Muscle layer of duodenum (tissue), 2 donors: ENCODE measurements around the gene LMF1.

Experiments used
- H3K27ac ChIP-seq: one replicate; pipeline ENCODE4 v1.7.0; 2013; ENCODE audit warnings: mild to moderate bottlenecking, low read length
- H3K27me3 ChIP-seq: one replicate; pipeline ENCODE4 v1.7.0; 2013; ENCODE audit warnings: low read depth, mild to moderate bottlenecking, control low read depth, low read length
- H3K36me3 ChIP-seq, 2 donors: one replicate each; pipeline ENCODE4 v1.7.0; 2013; ENCODE audit warnings: low read length in 2 of 2, control low read depth in 1 of 2, mild to moderate bottlenecking in 1 of 2; ENCODE audit not compliant: insufficient read depth in 2 of 2, control insufficient read depth in 1 of 2
- H3K4me1 ChIP-seq, 2 donors: one replicate each; pipeline ENCODE4 v1.7.0; 2013; ENCODE audit warnings: low read length in 2 of 2, mild to moderate bottlenecking in 2 of 2, control low read depth in 1 of 2, moderate library complexity in 1 of 2; ENCODE audit not compliant: insufficient read depth in 2 of 2, control insufficient read depth in 1 of 2
- H3K4me3 ChIP-seq, 2 donors: one replicate each; pipeline ENCODE4 v1.7.0; 2013; ENCODE audit warnings: low read length in 2 of 2, low read depth in 1 of 2, mild to moderate bottlenecking in 1 of 2
- H3K9me3 ChIP-seq, 2 donors: one replicate each; pipeline ENCODE4 v1.7.0; 2013; ENCODE audit warnings: low read length in 2 of 2, control low read depth in 1 of 2, mild to moderate bottlenecking in 1 of 2; ENCODE audit not compliant: control insufficient read depth in 1 of 2
- donor health status: healthy.

Gene LMF1

GRCh38 chr16:914440-914839 is 56.3 kb downstream of the LMF1 start:
- Histone ChIP-seq H3K27me3 (no peaks in the 10 kb centered on the region), H3K27ac (no peak overlapping the region), H3K4me1 (no peaks in the 10 kb centered on the region), H3K9me3 (no peaks in the 10 kb centered on the region), H3K4me3 (no peak overlapping the region), H3K36me3 (peaks cover under 1 to 24% of the 10 kb centered on the region in 2 donors)

GRCh38 chr16:913817-914439 is 56.9 kb downstream of the LMF1 start:
- Histone ChIP-seq H3K27ac (no peak overlapping the region), H3K27me3 (no peaks in the 10 kb centered on the region), H3K36me3 (peaks cover 6 to 22% of the 10 kb centered on the region in 2 donors), H3K4me1 (no peaks in the 10 kb centered on the region), H3K4me3 (no peak overlapping the region), H3K9me3 (no peaks in the 10 kb centered on the region)

- Histone ChIP-seq H3K27me3 (no peaks in the 10 kb centered on the region), H3K9me3 (no peaks in the 10 kb centered on the region), H3K36me3 (peaks cover 7 to 19% of the 10 kb centered on the region in 2 donors), H3K4me1 (no peaks in the 10 kb centered on the region), H3K27ac (no peak overlapping the region), H3K4me3 (no peak overlapping the region)
These were observed 57.8 kb downstream of the LMF1 start for GRCh38 chr16:912684-913613.

GRCh38 chr16:912322-912683 is 58.5 kb downstream of the LMF1 start:
- Histone ChIP-seq H3K27ac (no peak overlapping the region), H3K36me3 (peaks cover 7 to 25% of the 10 kb centered on the region in 2 donors), H3K4me1 (no peaks in the 10 kb centered on the region), H3K9me3 (no peaks in the 10 kb centered on the region), H3K27me3 (no peaks in the 10 kb centered on the region), H3K4me3 (no peak overlapping the region)

- Histone ChIP-seq H3K9me3 (no peaks in the 10 kb centered on the region), H3K4me3 (no peak overlapping the region), H3K27me3 (no peaks in the 10 kb centered on the region), H3K27ac (no peak overlapping the region), H3K36me3 (peaks cover 7 to 30% of the 10 kb centered on the region in 2 donors), H3K4me1 (no peaks in the 10 kb centered on the region)
These were observed 59.0 kb downstream of the LMF1 start for GRCh38 chr16:911604-912321.

GRCh38 chr16:911101-911500 is 59.7 kb downstream of the LMF1 start:
- Histone ChIP-seq H3K9me3 (no peaks in the 10 kb centered on the region), H3K36me3 (peaks cover 7 to 35% of the 10 kb centered on the region in 2 donors), H3K27ac (no peak overlapping the region), H3K4me3 (no peak overlapping the region), H3K27me3 (no peaks in the 10 kb centered on the region), H3K4me1 (no peaks in the 10 kb centered on the region)

GRCh38 chr16:910181-910580 is 60.6 kb downstream of the LMF1 start:
- Histone ChIP-seq H3K4me3 (no peak overlapping the region), H3K27me3 (no peaks in the 10 kb centered on the region), H3K9me3 (no peaks in the 10 kb centered on the region), H3K4me1 (no peaks in the 10 kb centered on the region), H3K27ac (no peak overlapping the region), H3K36me3 (peaks cover 7 to 35% of the 10 kb centered on the region in 2 donors)

GRCh38 chr16:909281-910000 is 61.3 kb downstream of the LMF1 start:
- Histone ChIP-seq H3K27ac (no peak overlapping the region), H3K4me1 (no peaks in the 10 kb centered on the region), H3K9me3 (no peaks in the 10 kb centered on the region), H3K4me3 (no peak overlapping the region), H3K27me3 (no peaks in the 10 kb centered on the region), H3K36me3 (peaks cover 7 to 35% of the 10 kb centered on the region in 2 donors)

- Histone ChIP-seq H3K36me3 (peaks cover 7 to 35% of the 10 kb centered on the region in 2 donors), H3K27ac (no peak overlapping the region), H3K4me1 (no peaks in the 10 kb centered on the region), H3K9me3 (no peaks in the 10 kb centered on the region), H3K4me3 (no peak overlapping the region), H3K27me3 (no peaks in the 10 kb centered on the region)
These were observed 62.1 kb downstream of the LMF1 start for GRCh38 chr16:908526-909155.

- Histone ChIP-seq H3K4me1 (no peaks in the 10 kb centered on the region), H3K9me3 (no peaks in the 10 kb centered on the region), H3K27ac (no peak overlapping the region), H3K4me3 (no peak overlapping the region), H3K27me3 (no peaks in the 10 kb centered on the region), H3K36me3 (peaks cover 7 to 32% of the 10 kb centered on the region in 2 donors)
These were observed 62.9 kb downstream of the LMF1 start for GRCh38 chr16:907842-908241.
